GM19193 (cell line): ENCODE data around the gene PPM1F.

Experiments
- POLR2A ChIP-seq: IDR thresholded peaks from 4 replicates; pipeline ENCODE4 v1.6.1; 2011; ENCODE audit not compliant: insufficient read depth, insufficient read length; ENCODE audit errors: extremely low read depth

The PPM1F gene

DNA sequence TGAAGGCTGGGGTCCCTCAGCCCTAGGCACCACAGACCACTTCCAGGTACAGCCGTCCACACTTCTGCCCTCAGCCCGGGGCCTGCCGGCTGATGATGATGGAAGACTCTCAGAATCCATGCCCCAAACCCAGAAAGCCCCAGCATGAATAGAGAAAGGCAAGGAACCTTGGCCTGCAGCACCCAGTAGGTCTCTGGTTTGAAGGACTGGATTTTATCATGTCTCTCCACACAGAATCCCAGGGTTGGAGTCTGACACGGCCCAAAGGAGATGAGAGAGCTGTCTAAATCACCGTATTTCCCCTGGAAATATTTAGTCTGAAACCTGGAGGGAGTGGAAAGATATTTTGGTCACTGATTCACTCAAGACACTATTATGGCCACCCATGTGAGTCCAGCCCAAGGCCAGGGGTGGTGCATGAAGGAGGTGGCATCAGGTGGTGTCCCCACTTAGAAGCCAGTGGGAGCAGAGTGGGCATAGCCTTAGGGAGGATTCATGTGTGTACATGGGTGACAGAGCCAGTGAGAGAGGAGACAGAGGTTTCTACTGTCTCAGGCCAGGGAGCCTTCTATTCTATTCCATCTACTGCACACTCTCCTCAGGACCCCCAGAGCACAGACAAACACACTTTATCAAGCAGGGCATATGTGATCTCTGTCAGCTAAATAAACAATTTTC, 15.9 kb upstream of the PPM1F start:
- TF ChIP-seq POLR2A, result no peak

- no peak for TF ChIP-seq POLR2A
These were observed 15.1 kb upstream of the PPM1F start for GRCh38 chr22:21967693-21968271.

DNA sequence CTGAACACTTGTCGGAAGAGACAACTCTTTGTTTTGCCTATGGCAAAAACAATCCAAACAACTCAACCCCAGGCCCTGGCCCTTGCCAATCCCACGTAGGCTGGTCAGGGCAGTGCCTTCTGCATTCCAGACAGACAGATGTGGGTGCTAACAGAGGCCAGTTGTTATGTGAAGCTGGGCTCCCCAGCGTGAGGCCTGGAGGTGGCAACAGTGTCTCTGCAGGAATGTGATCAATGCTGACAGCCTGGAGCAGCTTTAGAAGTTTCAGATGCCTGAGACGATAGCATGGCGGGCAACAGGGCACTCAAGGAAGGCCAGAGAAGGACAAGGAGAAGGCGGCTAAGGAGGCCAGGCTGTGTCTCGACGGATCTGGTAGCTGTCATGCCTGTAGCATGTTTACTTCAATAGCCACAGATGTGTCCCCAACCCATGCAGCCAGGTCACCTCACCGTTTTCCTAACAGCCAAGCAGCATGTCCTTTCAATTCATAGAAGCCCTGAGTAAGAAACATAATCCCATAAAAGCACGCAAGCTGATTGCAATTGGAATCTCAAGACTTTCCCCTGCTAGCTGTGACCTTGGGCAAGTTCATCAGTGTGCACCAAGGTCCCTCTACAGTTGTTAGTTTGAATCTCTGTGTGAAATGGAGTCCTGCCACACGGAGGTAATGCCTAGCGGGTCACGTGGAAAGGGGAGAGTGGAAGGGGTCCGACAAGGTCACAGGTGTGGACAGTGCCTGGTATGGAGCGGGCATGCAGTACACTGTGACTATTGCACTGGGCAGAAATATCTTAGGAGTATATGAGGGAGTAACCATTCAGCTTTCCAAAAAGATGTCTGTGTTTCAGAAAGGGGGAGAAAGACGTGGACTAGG, 14.2 kb upstream of the PPM1F start:
- no peak for TF ChIP-seq POLR2A

GRCh38 chr22:21965762-21966288, 13.2 kb upstream of the PPM1F start:
- no peak for TF ChIP-seq POLR2A

DNA sequence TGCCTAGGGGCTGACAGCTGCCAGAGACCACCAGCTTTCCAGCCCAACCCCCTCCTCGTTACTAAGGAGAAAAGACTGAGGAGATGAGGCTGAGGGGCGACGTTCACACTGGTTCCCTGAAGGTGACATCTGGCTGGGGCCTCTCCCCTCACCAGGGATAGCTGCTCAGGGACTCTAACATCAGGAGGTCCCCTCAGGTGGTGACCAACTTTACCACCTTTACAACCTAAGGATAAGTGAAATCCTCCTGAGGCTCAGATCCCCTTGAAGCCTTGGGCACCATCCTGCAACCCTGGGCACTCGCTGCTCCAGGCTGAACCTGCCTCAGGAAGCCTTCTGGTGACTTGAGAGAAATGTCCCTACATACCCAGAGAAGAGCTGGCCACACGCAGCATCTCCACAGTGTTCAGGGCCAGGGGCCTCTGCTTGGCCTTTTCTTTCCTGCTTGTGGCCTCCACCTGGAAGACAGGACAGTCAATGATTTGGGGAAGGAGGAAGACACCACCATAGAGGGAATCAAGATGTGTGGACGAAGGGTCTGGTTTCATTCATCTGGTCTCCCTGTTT, 12.4 kb upstream of the PPM1F start:
- no peak for TF ChIP-seq POLR2A

GRCh38 chr22:21964234-21964633, 11.6 kb upstream of the PPM1F start:
- TF ChIP-seq POLR2A, result no peak

- no peak for TF ChIP-seq POLR2A
These were observed 11.2 kb upstream of the PPM1F start for GRCh38 chr22:21963790-21964211.

DNA sequence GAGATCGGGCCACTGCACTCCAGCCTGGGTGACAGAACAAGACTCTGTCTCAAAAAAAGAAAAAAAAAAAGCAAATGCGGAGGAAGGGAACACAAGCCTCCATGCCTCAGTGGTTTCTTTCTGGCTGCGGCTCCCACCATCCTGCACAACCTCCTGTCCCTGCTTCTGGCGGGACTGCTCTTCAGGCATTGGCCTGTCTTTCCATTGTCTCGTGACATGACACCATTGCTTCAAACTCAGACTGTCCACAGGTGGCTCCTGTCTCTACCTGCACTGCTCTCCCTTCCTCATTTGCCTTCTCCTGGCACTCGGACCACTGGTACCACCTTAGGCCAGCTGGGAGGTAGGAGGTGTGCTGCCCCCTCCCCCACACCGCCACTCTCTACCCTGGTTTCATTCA, 10.6 kb upstream of the PPM1F start:
- TF ChIP-seq POLR2A, result no peak

DNA sequence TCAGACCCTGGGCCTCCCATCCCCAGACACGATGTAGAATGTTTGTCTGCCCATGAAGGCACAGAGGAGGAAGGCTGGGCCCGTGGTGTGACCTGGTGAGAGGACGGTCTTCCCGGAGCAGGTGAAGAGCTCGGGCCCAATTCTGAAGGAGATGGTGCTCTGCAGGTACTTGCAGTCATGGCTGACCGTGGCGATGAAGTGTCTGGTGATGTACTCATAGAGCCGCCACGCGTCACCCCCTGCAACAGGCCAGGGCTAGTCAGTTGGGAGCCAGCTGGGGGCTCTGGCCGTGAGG, 10.0 kb upstream of the PPM1F start:
- TF ChIP-seq POLR2A, result no peak

DNA sequence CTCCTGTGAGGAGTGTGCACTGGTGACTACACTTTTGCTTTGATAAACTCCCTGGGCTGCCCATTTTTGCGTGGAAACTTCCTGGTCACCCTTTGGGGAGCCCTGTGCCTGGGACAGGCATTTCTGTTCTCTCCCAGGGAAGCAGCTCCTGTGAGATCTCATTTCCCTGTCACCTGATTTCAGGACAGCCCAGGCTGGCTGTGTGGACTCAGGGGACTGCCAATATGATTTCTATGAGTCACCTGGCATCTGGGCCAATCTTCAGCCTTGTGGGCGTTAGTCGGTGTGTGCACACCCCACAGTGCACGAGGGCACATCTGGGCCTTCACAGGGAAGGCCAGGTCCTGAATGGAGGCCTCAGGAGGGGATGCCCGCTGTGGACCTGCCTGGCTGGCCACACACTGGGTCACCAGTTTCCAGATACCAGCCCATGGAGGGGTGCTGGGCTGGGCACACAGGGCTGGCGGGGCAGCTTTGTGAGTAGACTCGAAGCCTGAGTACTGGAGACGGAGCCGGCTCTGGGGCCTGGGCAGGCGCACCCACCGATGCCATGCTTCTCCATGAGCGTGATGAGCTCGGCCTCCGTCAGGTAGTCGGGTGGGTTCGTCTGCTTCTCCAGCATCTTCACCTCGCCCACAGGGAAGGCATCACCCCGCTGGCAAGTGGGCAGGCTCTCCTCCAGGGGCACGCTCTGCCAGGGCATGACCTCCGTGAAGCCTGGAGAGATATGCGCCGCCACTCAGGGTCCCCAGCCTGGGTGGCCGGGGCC, 9.4 kb upstream of the PPM1F start:
- no peak for TF ChIP-seq POLR2A

DNA sequence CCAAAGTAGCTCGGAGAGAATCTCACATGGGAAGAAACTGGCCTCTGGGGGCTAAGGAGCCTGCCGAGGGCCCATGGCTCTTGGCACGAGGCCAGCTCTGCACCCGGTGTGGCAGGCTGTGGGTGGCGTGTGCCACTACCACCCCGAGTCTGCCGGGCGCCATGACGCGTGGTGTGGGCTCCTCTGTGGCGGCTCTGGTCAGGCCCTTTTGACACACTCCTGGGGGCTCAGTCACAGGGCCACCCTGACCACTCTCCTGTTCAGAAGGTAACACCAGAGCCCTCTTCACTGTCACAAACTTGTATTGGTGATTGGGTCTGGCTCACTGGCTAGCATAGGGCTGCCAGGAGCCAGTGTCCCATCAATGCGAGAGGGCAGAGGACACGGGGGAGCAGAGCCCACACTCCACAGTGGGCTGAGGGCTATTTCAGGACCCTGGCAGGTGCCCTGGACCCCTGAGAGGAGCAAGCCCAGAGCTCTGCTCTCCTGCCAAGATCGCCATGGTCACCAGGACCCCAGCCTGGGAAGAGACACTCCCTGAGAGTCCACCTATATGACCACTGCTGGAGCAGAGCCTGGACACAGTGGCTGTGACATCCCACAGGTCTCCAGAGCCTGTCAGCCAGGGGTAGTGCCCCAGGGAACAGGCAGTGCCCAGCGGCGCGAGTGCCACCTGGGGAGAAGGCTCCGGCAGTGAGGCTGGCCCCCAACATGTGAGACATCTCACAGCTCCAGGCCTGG, 8.6 kb upstream of the PPM1F start:
- TF ChIP-seq POLR2A, result no peak

- TF ChIP-seq POLR2A, result no peak
These were observed 7.8 kb upstream of the PPM1F start for GRCh38 chr22:21960200-21961126.
